ENCODE measurements around the gene CELF5.
A peak's percentile ranks its signal among the peaks of the same experiment; 100 is the strongest.

The CELF5 gene

GRCh38 chr19:3314962-3315675, 90.7 kb downstream of the CELF5 start:
- H2AK5ac ChIP-seq (ENCODE audit: low read depth, low read length): peak overlapping the region; percentile 79
- no peak overlapping the region for H4K8ac ChIP-seq (ENCODE audit: low read depth, low read length)
- no peaks in the 10 kb centered on the region for H3K9me3 ChIP-seq (replicated peaks in 1 of 2; ENCODE audit: control insufficient read depth in 2 of 2, insufficient read depth in 1 of 2, low read depth in 1 of 2, low read length in 2 of 2)
- H2BK120ac ChIP-seq (ENCODE audit: low read depth, low read length): no peak overlapping the region
- H2BK12ac ChIP-seq (ENCODE audit: low read length): no peak overlapping the region
- no peak overlapping the region for H2AFZ ChIP-seq (ENCODE audit: low read length)
- H3K27ac ChIP-seq (replicated peaks; ENCODE audit: low read length): no peak overlapping the region
- H4K91ac ChIP-seq (ENCODE audit: low read depth, low read length, poor library complexity): no peak overlapping the region
- no peak overlapping the region for H3K9ac ChIP-seq (ENCODE audit: low read depth, low read length, poor library complexity)
- DNase-seq (ENCODE audit: low spot score): no peak
- no CpG with 5 or more reads among the region's 30 CpGs for WGBS, 2 donors (ENCODE audit: extremely low coverage in 2 of 2, insufficient read length in 2 of 2, insufficient replicate concordance in 1 of 2)
- H3K4ac ChIP-seq (ENCODE audit: low read length): no peak overlapping the region
- H3K4me1 ChIP-seq (ENCODE audit: control insufficient read depth in 2 of 2, insufficient read depth in 1 of 2, low read depth in 1 of 2, low read length in 2 of 2): no peaks in the 10 kb centered on the region
- H3K36me3 ChIP-seq (replicated peaks in 1 of 2; ENCODE audit: control insufficient read depth in 2 of 2, insufficient read depth in 2 of 2, low read length in 2 of 2): no peaks in the 10 kb centered on the region
- peak overlapping the region; percentile 65 for H3K23ac ChIP-seq (ENCODE audit: low read depth, low read length, poor library complexity)
- H2BK5ac ChIP-seq (ENCODE audit: low read length): peak overlapping the region; percentile 48
- no peak overlapping the region for H2BK15ac ChIP-seq (ENCODE audit: low read length)
- no peak overlapping the region for H3K4me3 ChIP-seq (ENCODE audit: low read length in 2 of 2)
- peaks cover 0 to 12% (median 0%) of the 10 kb centered on the region in 3 experiments for H3K27me3 ChIP-seq (ENCODE audit: control insufficient read depth in 3 of 3, insufficient read depth in 3 of 3, low read depth in 1 of 3, low read length in 3 of 3)
- H3K14ac ChIP-seq (ENCODE audit: low read length): no peak overlapping the region
- H3K79me1 ChIP-seq (ENCODE audit: low read depth, low read length): peaks cover 2% of the 10 kb centered on the region
- no peak overlapping the region for H3K4me2 ChIP-seq (ENCODE audit: insufficient read depth, low read length, poor library complexity, severe bottlenecking)
- peak overlapping the region; percentile 48 for H3K18ac ChIP-seq (ENCODE audit: low read length)

- Histone ChIP-seq H2AFZ (ENCODE audit: low read length) (no peak overlapping the region), H2BK15ac (ENCODE audit: low read length) (no peak overlapping the region), H3K18ac (ENCODE audit: low read length) (no peak overlapping the region), H2BK120ac (ENCODE audit: low read depth, low read length) (no peak overlapping the region), H2BK12ac (ENCODE audit: low read length) (no peak overlapping the region), H3K27me3 (ENCODE audit: control insufficient read depth in 3 of 3, insufficient read depth in 3 of 3, low read depth in 1 of 3, low read length in 3 of 3) (peaks cover 0 to 12% (median 0%) of the 10 kb centered on the region in 3 experiments), H3K27ac (replicated peaks; ENCODE audit: low read length) (no peak overlapping the region), H3K36me3 (replicated peaks in 1 of 2; ENCODE audit: control insufficient read depth in 2 of 2, insufficient read depth in 2 of 2, low read length in 2 of 2) (no peaks in the 10 kb centered on the region), H3K9ac (ENCODE audit: low read depth, low read length, poor library complexity) (no peak overlapping the region), H3K4ac (ENCODE audit: low read length) (no peak overlapping the region), H3K14ac (ENCODE audit: low read length) (no peak overlapping the region), H4K8ac (ENCODE audit: low read depth, low read length) (no peak overlapping the region), H3K4me2 (ENCODE audit: insufficient read depth, low read length, poor library complexity, severe bottlenecking) (no peak overlapping the region), H3K4me3 (ENCODE audit: low read length in 2 of 2) (no peak overlapping the region), H2AK5ac (ENCODE audit: low read depth, low read length) (no peak overlapping the region), H3K4me1 (ENCODE audit: control insufficient read depth in 2 of 2, insufficient read depth in 1 of 2, low read depth in 1 of 2, low read length in 2 of 2) (no peaks in the 10 kb centered on the region), H3K9me3 (replicated peaks in 1 of 2; ENCODE audit: control insufficient read depth in 2 of 2, insufficient read depth in 1 of 2, low read depth in 1 of 2, low read length in 2 of 2) (no peaks in the 10 kb centered on the region), H3K79me1 (ENCODE audit: low read depth, low read length) (peaks cover 4% of the 10 kb centered on the region), H3K23ac (ENCODE audit: low read depth, low read length, poor library complexity) (no peak overlapping the region), H2BK5ac (ENCODE audit: low read length) (no peak overlapping the region), H4K91ac (ENCODE audit: low read depth, low read length, poor library complexity) (no peak overlapping the region)
- DNase-seq (ENCODE audit: low spot score): no peak
- no CpG with 5 or more reads among the region's 7 CpGs for WGBS, 2 donors (ENCODE audit: extremely low coverage in 2 of 2, insufficient read length in 2 of 2, insufficient replicate concordance in 1 of 2)
Observed at GRCh38 chr19:3315676-3315973, 91.2 kb downstream of the CELF5 start.

- H2BK15ac ChIP-seq (ENCODE audit: low read length): no peak overlapping the region
- H4K91ac ChIP-seq (ENCODE audit: low read depth, low read length, poor library complexity): no peak overlapping the region
- H3K9ac ChIP-seq (ENCODE audit: low read depth, low read length, poor library complexity): no peak overlapping the region
- H2BK12ac ChIP-seq (ENCODE audit: low read length): no peak overlapping the region
- H3K14ac ChIP-seq (ENCODE audit: low read length): no peak overlapping the region
- WGBS, 2 donors (ENCODE audit: extremely low coverage in 2 of 2, insufficient read length in 2 of 2, insufficient replicate concordance in 1 of 2): no CpG with 5 or more reads among the region's 11 CpGs
- no peak overlapping the region for H3K4ac ChIP-seq (ENCODE audit: low read length)
- H3K27me3 ChIP-seq (ENCODE audit: control insufficient read depth in 3 of 3, insufficient read depth in 3 of 3, low read depth in 1 of 3, low read length in 3 of 3): peaks cover 0 to 12% (median 0%) of the 10 kb centered on the region in 3 experiments
- no peak overlapping the region for H3K27ac ChIP-seq (replicated peaks; ENCODE audit: low read length)
- H3K23ac ChIP-seq (ENCODE audit: low read depth, low read length, poor library complexity): no peak overlapping the region
- peak overlapping the region; percentile 87 for H2BK120ac ChIP-seq (ENCODE audit: low read depth, low read length)
- no peak overlapping the region for H2BK5ac ChIP-seq (ENCODE audit: low read length)
- H3K36me3 ChIP-seq (replicated peaks in 1 of 2; ENCODE audit: control insufficient read depth in 2 of 2, insufficient read depth in 2 of 2, low read length in 2 of 2): no peaks in the 10 kb centered on the region
- no peak overlapping the region for H3K18ac ChIP-seq (ENCODE audit: low read length)
- H2AK5ac ChIP-seq (ENCODE audit: low read depth, low read length): no peak overlapping the region
- H4K8ac ChIP-seq (ENCODE audit: low read depth, low read length): no peak overlapping the region
- no peak overlapping the region for H3K4me2 ChIP-seq (ENCODE audit: insufficient read depth, low read length, poor library complexity, severe bottlenecking)
- H3K9me3 ChIP-seq (replicated peaks in 1 of 2; ENCODE audit: control insufficient read depth in 2 of 2, insufficient read depth in 1 of 2, low read depth in 1 of 2, low read length in 2 of 2): no peaks in the 10 kb centered on the region
- H3K79me1 ChIP-seq (ENCODE audit: low read depth, low read length): peaks cover 4% of the 10 kb centered on the region
- H3K4me1 ChIP-seq (ENCODE audit: control insufficient read depth in 2 of 2, insufficient read depth in 1 of 2, low read depth in 1 of 2, low read length in 2 of 2): no peaks in the 10 kb centered on the region
- no peak overlapping the region for H2AFZ ChIP-seq (ENCODE audit: low read length)
- DNase-seq (ENCODE audit: low spot score): no peak
- H3K4me3 ChIP-seq (ENCODE audit: low read length in 2 of 2): no peak overlapping the region
Observed at GRCh38 chr19:3316132-3316648, 91.7 kb downstream of the CELF5 start.

- Histone ChIP-seq H3K4me1 (ENCODE audit: control insufficient read depth in 2 of 2, insufficient read depth in 1 of 2, low read depth in 1 of 2, low read length in 2 of 2) (no peaks in the 10 kb centered on the region), H3K27me3 (ENCODE audit: control insufficient read depth in 3 of 3, insufficient read depth in 3 of 3, low read depth in 1 of 3, low read length in 3 of 3) (peaks cover 0 to 12% (median 0%) of the 10 kb centered on the region in 3 experiments), H3K79me1 (ENCODE audit: low read depth, low read length) (peaks cover 4% of the 10 kb centered on the region), H3K9ac (ENCODE audit: low read depth, low read length, poor library complexity) (no peak overlapping the region), H3K14ac (ENCODE audit: low read length) (no peak overlapping the region), H3K27ac (replicated peaks; ENCODE audit: low read length) (no peak overlapping the region), H2BK120ac (ENCODE audit: low read depth, low read length) (peak overlapping the region; percentile 87), H2BK15ac (ENCODE audit: low read length) (no peak overlapping the region), H4K91ac (ENCODE audit: low read depth, low read length, poor library complexity) (no peak overlapping the region), H4K8ac (ENCODE audit: low read depth, low read length) (no peak overlapping the region), H2BK12ac (ENCODE audit: low read length) (no peak overlapping the region), H3K23ac (ENCODE audit: low read depth, low read length, poor library complexity) (no peak overlapping the region), H3K4ac (ENCODE audit: low read length) (no peak overlapping the region), H3K4me3 (ENCODE audit: low read length in 2 of 2) (no peak overlapping the region), H3K9me3 (replicated peaks in 1 of 2; ENCODE audit: control insufficient read depth in 2 of 2, insufficient read depth in 1 of 2, low read depth in 1 of 2, low read length in 2 of 2) (no peaks in the 10 kb centered on the region), H3K18ac (ENCODE audit: low read length) (no peak overlapping the region), H2AFZ (ENCODE audit: low read length) (no peak overlapping the region), H3K4me2 (ENCODE audit: insufficient read depth, low read length, poor library complexity, severe bottlenecking) (no peak overlapping the region), H2AK5ac (ENCODE audit: low read depth, low read length) (no peak overlapping the region), H3K36me3 (replicated peaks in 1 of 2; ENCODE audit: control insufficient read depth in 2 of 2, insufficient read depth in 2 of 2, low read length in 2 of 2) (no peaks in the 10 kb centered on the region), H2BK5ac (ENCODE audit: low read length) (no peak overlapping the region)
- no CpG with 5 or more reads among the region's 5 CpGs for WGBS, 2 donors (ENCODE audit: extremely low coverage in 2 of 2, insufficient read length in 2 of 2, insufficient replicate concordance in 1 of 2)
- no peak for DNase-seq (ENCODE audit: low spot score)
Observed at GRCh38 chr19:3316659-3317207, 92.3 kb downstream of the CELF5 start.
